Neutrophil (primary cell): ENCODE data around the gene CCDC170.

Source experiments
- H3K27ac ChIP-seq: fragments of 200-600 bp; sonication (generic); 2 replicates; pipeline ENCODE4 v1.5.1; 2016; ENCODE audit warnings: mild to moderate bottlenecking, moderate library complexity
- H3K27me3 ChIP-seq: fragments of 200-600 bp; sonication (generic); 2 replicates; pipeline ENCODE4 v1.6.0; 2016; ENCODE audit warnings: mild to moderate bottlenecking
- H3K36me3 ChIP-seq: fragments of 200-600 bp; sonication (generic); 2 replicates; pipeline ENCODE4 v1.5.1; 2017
- H3K4me1 ChIP-seq, 2 experiments: fragments of 200-600 bp in 1 of 2; sonication (generic) in 1 of 2; 1 replicate in 1 of 2; 2 replicates in 1 of 2; pipeline versions ENCODE4 v1.5.1 to v1.6.1; 2013 to 2016; ENCODE audit warnings: low read depth in 1 of 2, low read length in 1 of 2, mild to moderate bottlenecking in 1 of 2, moderate library complexity in 1 of 2; ENCODE audit not compliant: control insufficient read depth in 1 of 2, insufficient read depth in 1 of 2
- H3K4me3 ChIP-seq, 2 experiments: fragments of 200-600 bp in 1 of 2; sonication (generic) in 1 of 2; 1 replicate in 1 of 2; 2 replicates in 1 of 2; pipeline ENCODE4 v1.5.1; 2013 to 2016; ENCODE audit warnings: low read depth in 1 of 2, low read length in 1 of 2, mild to moderate bottlenecking in 1 of 2, moderate library complexity in 1 of 2
- H3K9me3 ChIP-seq: fragments of 200-600 bp; sonication (generic); 2 replicates; pipeline ENCODE4 v1.5.1; 2016
- CTCF ChIP-seq: fragments of 200-600 bp; sonication (generic); IDR thresholded peaks from 2 replicates; pipeline ENCODE4 v1.5.1; 2016; ENCODE audit warnings: antibody characterized with exemption

Gene CCDC170

GRCh38 chr6:151585741-151586140, 91.9 kb downstream of the CCDC170 start:
- no peak overlapping the region for H3K27ac ChIP-seq
- TF ChIP-seq CTCF = no peak
- no peaks in the 10 kb centered on the region for H3K36me3 ChIP-seq
- no peaks in the 10 kb centered on the region for H3K4me1 ChIP-seq
- no peaks in the 10 kb centered on the region for H3K9me3 ChIP-seq
- H3K27me3 ChIP-seq = no peaks in the 10 kb centered on the region
- H3K4me3 ChIP-seq = no peak overlapping the region

- Histone ChIP-seq H3K36me3 (no peaks in the 10 kb centered on the region), H3K4me1 (no peaks in the 10 kb centered on the region), H3K27ac (no peak overlapping the region), H3K4me3 (no peak overlapping the region), H3K9me3 (no peaks in the 10 kb centered on the region), H3K27me3 (no peaks in the 10 kb centered on the region)
- TF ChIP-seq CTCF = no peak
Measured at GRCh38 chr6:151589667-151590066, 95.8 kb downstream of the CCDC170 start.

- H3K27ac ChIP-seq = no peak overlapping the region
- H3K4me3 ChIP-seq = no peak overlapping the region
- no peak for TF ChIP-seq CTCF
Measured at GRCh38 chr6:151590742-151591141, 96.9 kb downstream of the CCDC170 start.

GRCh38 chr6:151592449-151593159, 98.8 kb downstream of the CCDC170 start:
- no peak for TF ChIP-seq CTCF
- H3K4me3 ChIP-seq = no peak overlapping the region
- no peaks in the 10 kb centered on the region for H3K4me1 ChIP-seq
- H3K9me3 ChIP-seq = no peaks in the 10 kb centered on the region
- H3K27ac ChIP-seq = no peak overlapping the region
- no peaks in the 10 kb centered on the region for H3K27me3 ChIP-seq
- H3K36me3 ChIP-seq = no peaks in the 10 kb centered on the region

More at GRCh38 chr6:151590742-151591141, 96.9 kb downstream of the CCDC170 start:
- no peaks in the 10 kb centered on the region for H3K4me1 ChIP-seq
- H3K36me3 ChIP-seq = no peaks in the 10 kb centered on the region
- H3K9me3 ChIP-seq = no peaks in the 10 kb centered on the region
- H3K27me3 ChIP-seq = no peaks in the 10 kb centered on the region

- no peaks in the 10 kb centered on the region for H3K36me3 ChIP-seq
- H3K4me1 ChIP-seq = no peaks in the 10 kb centered on the region
- no peaks in the 10 kb centered on the region for H3K9me3 ChIP-seq
Measured at GRCh38 chr6:151609146-151609902, 115.5 kb downstream of the CCDC170 start.

More at GRCh38 chr6:151609146-151609902, 115.5 kb downstream of the CCDC170 start:
- H3K27me3 ChIP-seq = no peaks in the 10 kb centered on the region
- no peak for TF ChIP-seq CTCF
- H3K27ac ChIP-seq = no peak overlapping the region
- no peak overlapping the region for H3K4me3 ChIP-seq
